D721Med (cell line): ENCODE measurements around the gene IGFBP1.

Experiments
- DNase-seq: peaks from one replicate; pipeline ENCODE4 v3.0.0; 2011; ENCODE audit warnings: low spot score; ENCODE audit not compliant: insufficient read length
- FAIRE-seq: peaks from 2 replicates; lab custom pipeline; 2011; peaks lifted over from hg19 to GRCh38; lab: Jason Lieb, UNC
- CTCF ChIP-seq: IDR thresholded peaks from 2 replicates; pipeline ENCODE4 v1.5.1; 2012; ENCODE audit warnings: mild to moderate bottlenecking, control low read depth; ENCODE audit not compliant: insufficient read depth; ENCODE audit errors: missing control alignments

IGFBP1 gene

GRCh38 chr7:45891462-45892402, 3.4 kb downstream of the IGFBP1 start:
- FAIRE-seq (no peak), DNase-seq (no peak)
- TF ChIP-seq CTCF = no peak

GRCh38 chr7:45892407-45893035, 4.2 kb downstream of the IGFBP1 start:
- no peak for TF ChIP-seq CTCF
- DNase-seq (no peak), FAIRE-seq (no peak)

- FAIRE-seq (no peak), DNase-seq (no peak)
- no peak for TF ChIP-seq CTCF
Measured at GRCh38 chr7:45893374-45893995, 5.2 kb downstream of the IGFBP1 start.

- no peak for TF ChIP-seq CTCF
- FAIRE-seq (no peak), DNase-seq (no peak)
Measured at GRCh38 chr7:45893996-45894664, 5.8 kb downstream of the IGFBP1 start.

GRCh38 chr7:45894665-45895062, 6.4 kb downstream of the IGFBP1 start:
- DNase-seq = no peak
- FAIRE-seq = no peak
- no peak for TF ChIP-seq CTCF

- DNase-seq = no peak
- TF ChIP-seq CTCF = no peak
- FAIRE-seq = no peak
Measured at GRCh38 chr7:45897042-45897690, 8.9 kb downstream of the IGFBP1 start.
